DOHH2 (cell line): Measurements from ENCODE around the gene KLHL28.

ENCODE experiments used
- EZH2phosphoT487 ChIP-seq: fragments of 200-600 bp; sonication (generic); IDR thresholded peaks from 2 replicates; pipeline ENCODE4 v1.6.1; 2017; ENCODE audit warnings: borderline replicate concordance, mild to moderate bottlenecking, antibody characterized with exemption, low read length, moderate library complexity, mixed read lengths
- TF ChIP-seq, protein P1 (sequence below): fragments of 200-600 bp; sonication (generic); IDR thresholded peaks from one replicate; pipeline ENCODE4 v1.5.1; 2014; ENCODE audit warnings: antibody characterized with exemption, mild to moderate bottlenecking, low read depth, low read length; ENCODE audit not compliant: poor library complexity, severe bottlenecking

- TF ChIP-seq, protein P1, sequence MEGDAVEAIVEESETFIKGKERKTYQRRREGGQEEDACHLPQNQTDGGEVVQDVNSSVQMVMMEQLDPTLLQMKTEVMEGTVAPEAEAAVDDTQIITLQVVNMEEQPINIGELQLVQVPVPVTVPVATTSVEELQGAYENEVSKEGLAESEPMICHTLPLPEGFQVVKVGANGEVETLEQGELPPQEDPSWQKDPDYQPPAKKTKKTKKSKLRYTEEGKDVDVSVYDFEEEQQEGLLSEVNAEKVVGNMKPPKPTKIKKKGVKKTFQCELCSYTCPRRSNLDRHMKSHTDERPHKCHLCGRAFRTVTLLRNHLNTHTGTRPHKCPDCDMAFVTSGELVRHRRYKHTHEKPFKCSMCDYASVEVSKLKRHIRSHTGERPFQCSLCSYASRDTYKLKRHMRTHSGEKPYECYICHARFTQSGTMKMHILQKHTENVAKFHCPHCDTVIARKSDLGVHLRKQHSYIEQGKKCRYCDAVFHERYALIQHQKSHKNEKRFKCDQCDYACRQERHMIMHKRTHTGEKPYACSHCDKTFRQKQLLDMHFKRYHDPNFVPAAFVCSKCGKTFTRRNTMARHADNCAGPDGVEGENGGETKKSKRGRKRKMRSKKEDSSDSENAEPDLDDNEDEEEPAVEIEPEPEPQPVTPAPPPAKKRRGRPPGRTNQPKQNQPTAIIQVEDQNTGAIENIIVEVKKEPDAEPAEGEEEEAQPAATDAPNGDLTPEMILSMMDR = no peak
- no peak for TF ChIP-seq EZH2phosphoT487
Observed at GRCh38 chr14:44928793-44929192, 33.0 kb downstream of the KLHL28 start.
